ENCODE data around the gene RASGRP2.

Gene RASGRP2

DNA sequence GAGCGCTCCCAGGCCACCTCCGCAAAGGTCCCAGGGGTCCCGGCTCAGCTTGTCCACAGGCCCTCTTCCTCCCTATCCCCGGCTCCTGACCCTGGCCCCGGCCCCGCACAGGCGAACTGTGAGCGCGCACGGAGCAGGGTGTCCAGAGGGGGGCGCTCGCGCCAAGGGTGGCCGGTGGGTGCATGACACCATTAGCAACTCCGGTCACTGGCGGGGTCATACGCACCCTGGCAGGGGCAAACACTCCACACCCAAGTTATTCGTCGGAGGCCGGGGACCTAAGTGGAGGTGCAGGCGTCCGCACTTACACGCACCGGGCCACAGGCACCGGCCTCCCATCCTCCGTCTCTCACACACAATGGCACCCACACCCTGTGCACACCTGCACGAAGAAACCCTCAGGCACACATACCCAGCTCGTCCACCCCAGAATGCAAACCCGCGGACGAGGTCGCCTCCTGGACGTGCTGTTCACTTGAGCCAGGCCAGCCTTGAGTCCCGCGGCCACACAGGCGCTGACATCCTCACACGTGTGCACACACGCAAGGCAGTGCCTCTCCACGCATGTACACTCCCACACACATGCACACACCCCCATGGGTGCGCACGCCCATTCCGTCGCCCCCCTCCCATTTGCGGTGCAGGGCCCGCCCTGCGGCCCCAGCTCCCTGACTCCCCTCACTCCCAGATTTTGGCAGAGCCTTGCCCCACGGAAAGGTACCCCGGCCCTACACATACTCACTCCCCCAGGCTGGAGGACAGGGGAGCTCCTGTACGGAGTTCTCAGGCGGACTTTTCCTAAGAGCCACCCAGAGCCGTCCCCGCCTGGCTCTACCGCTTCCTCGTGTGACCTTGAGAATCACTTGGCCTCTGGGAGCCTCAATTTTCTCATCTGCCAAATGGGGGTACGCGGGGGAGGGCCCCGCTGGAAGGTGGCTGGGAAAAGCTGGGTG is at the start of gene RASGRP2:
TSS of gene RASGRP2 (minus strand) at position 552 of the 953 bp plus-strand sequence. CDS start 1,276 bp downstream, outside the sequence.
- TF ChIP-seq, protein P1, sequence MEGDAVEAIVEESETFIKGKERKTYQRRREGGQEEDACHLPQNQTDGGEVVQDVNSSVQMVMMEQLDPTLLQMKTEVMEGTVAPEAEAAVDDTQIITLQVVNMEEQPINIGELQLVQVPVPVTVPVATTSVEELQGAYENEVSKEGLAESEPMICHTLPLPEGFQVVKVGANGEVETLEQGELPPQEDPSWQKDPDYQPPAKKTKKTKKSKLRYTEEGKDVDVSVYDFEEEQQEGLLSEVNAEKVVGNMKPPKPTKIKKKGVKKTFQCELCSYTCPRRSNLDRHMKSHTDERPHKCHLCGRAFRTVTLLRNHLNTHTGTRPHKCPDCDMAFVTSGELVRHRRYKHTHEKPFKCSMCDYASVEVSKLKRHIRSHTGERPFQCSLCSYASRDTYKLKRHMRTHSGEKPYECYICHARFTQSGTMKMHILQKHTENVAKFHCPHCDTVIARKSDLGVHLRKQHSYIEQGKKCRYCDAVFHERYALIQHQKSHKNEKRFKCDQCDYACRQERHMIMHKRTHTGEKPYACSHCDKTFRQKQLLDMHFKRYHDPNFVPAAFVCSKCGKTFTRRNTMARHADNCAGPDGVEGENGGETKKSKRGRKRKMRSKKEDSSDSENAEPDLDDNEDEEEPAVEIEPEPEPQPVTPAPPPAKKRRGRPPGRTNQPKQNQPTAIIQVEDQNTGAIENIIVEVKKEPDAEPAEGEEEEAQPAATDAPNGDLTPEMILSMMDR (IDR thresholded peaks at IDR 0.05; ENCODE audit: low read depth, low read length, missing control alignments): peak; percentile 59
- H3K4me3 ChIP-seq (replicated peaks; ENCODE audit: low read depth, low read length): 0 out of 2 replicates have a peak within 1 kb of the TSS, but pooled peaks have one; percentile 11
- no peak for DNase-seq (ENCODE audit: extremely low read depth, low read depth)

DNA sequence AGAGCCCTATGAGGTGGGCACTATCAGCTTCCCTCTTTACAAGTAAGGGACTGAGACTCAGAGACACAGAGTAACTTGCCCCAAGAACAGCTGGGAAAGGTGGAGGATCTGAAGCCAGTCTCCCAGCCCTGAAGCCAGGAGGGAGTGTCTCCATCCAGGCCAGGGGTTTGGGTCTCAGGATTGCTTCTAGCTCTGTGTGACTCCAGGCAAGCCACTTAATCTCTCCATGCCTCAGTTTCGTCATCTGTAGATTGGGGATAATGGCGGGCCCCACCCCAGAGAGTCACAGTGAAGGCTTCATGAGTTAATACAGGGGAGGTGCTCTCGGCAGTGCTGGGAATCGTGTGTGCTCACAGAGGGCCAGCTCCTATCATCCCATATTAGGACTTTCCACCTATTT is 48.5 kb upstream of the RASGRP2 start:
- H3K4me3 ChIP-seq (replicated peaks; ENCODE audit: low read depth, low read length): no peak overlapping the region
- no peak for DNase-seq (ENCODE audit: extremely low read depth, low read depth)
- TF ChIP-seq, protein P1 (IDR thresholded peaks at IDR 0.05; ENCODE audit: low read depth, low read length, missing control alignments): no peak

DNA sequence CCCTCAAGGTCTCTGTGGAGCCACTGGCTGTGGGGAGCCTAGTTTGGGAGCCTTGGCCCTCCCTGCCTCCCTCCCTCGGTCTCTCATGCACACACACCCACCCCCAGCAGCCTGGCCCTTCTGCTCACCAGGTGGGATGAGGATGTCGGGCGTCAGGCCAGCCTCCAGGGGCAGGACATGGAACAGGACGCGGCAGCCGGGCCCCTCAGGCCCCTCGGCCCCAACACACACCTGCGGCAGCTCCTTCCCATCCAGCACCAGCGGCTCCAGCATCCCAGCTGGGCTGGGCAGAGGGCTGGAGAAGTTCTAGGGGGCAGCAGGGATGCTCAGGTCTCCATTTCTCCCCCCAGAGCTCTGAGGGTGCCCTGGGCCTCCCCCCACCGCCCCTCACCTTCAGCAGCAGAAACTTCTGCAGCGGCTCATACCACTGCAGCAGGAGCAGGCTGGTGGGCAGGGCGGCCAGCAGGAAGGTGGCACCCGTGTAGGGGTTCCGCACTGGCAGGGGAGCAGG is 47.9 kb upstream of the RASGRP2 start:
- TF ChIP-seq, protein P1 (IDR thresholded peaks at IDR 0.05; ENCODE audit: low read depth, low read length, missing control alignments): no peak
- no peak overlapping the region for H3K4me3 ChIP-seq (replicated peaks; ENCODE audit: low read depth, low read length)

DNA sequence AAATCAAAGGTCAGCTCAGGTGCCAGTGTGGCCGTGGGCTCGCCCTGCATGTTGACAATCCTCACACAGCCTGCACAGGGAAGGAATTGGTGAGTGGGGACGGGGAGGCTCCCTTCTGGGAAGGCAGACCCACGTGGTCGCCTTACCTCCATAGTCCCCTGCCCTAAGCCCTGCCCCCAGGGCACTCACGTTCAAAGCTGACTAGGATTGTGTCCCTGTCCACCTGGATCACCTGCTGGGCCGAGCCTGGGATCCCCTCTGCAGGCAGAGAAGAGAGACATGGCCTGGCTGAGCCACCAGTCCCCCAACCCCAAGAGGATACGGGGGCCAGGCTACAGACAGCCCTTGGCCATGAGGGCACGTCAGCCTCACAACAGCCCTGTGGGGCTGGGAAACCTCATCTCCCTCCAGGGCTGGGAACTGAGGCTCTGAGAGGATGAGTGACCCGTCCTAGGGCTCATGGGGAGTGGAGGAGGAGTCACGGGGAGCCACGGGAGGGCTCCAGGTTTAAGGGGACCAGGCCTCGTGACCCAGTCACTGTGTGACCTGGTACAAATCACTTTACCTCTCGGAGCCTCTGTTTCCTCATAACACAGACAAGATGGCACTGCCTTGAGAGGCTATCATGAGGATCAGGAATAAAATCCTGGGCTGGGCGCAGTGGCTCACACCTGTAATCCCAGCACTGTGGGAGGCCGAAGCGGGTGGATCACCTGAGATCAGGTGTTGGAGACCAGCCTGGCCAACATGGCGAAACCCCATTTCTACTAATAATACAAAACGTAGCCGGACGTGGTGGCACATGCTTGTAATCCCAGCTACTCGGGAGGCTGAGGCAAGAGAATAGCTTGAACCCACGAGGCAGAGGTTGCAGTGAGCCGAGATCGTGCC is 46.5 kb upstream of the RASGRP2 start:
- no peak for DNase-seq (ENCODE audit: extremely low read depth, low read depth)

More for the DNA sequence above, 47.9 kb upstream of the RASGRP2 start:
- no peak for DNase-seq (ENCODE audit: extremely low read depth, low read depth)

DNA sequence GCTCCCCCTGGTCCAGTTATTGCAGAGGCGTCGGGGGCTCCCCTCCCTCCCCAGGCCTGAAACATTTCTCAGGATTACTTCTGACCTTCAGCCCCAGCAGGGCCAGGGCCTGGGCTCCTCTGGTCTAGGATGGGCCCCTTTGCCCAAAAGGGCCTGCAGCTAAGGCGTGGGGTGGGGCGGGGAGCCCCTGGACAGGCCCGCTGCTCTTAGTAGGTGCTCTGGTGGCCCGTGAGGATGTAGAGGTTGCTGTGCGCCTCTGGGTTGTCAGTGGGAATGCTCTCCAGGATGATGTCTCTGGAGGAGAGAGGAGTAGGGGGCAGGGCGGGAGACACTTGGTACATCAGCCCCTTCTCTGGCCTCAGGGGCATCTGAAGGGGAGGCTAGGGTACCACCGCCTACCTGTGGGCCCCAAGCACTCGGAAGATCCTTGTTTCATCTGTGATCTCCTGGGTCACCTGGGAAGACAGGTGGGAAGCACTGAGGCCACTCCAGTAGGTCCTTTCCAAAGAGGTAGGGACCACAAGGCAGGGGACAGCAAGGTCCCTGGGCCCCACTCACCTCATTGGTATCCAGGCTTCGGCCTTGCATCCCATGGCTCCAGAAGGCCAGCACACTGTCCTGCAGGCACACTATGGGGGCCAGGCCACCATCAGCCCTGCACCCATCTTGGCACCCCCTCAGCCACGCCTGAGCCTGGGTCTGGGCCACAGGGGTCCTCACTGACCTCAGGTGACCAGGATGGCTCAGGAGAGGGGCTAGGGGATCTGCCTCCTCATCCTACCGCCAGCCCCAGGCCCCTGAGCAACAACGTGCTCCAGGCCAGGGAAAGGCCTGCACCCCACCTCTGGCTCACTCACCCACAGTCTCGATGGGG is 45.6 kb upstream of the RASGRP2 start:
- DNase-seq (ENCODE audit: extremely low read depth, low read depth): no peak
- TF ChIP-seq, protein P1 (IDR thresholded peaks at IDR 0.05; ENCODE audit: low read depth, low read length, missing control alignments): no peak
- no peak overlapping the region for H3K4me3 ChIP-seq (replicated peaks; ENCODE audit: low read depth, low read length)

More for the DNA sequence above, 46.5 kb upstream of the RASGRP2 start:
- H3K4me3 ChIP-seq (replicated peaks; ENCODE audit: low read depth, low read length): no peak overlapping the region
- TF ChIP-seq, protein P1 (IDR thresholded peaks at IDR 0.05; ENCODE audit: low read depth, low read length, missing control alignments): no peak
